Type B pancreatic cell (in vitro differentiated cells): ENCODE results near the gene NEURL1B. TPM values are rescaled to one million over a fixed set of nuclear protein-coding genes. Genes with fewer than 3 reads are reported as not detected.
"Not testable (repeated sequence)": the region's sequence is repeated elsewhere in the genome, so short reads cannot be mapped to it uniquely, and the experiment has no call there.

Source experiments
- DNase-seq: peaks from one replicate; pipeline ENCODE4 v3.0.0; 2021; ENCODE audit warnings: mixed read lengths; ENCODE audit not compliant: unreplicated experiment; ENCODE audit errors: extremely low spot score
- H3K27ac Mint-ChIP-seq: 2 replicates; pipeline ENCODE4 v1.8.0; 2021; ENCODE audit warnings: mild to moderate bottlenecking, mixed read lengths
- H3K27me3 Mint-ChIP-seq: 2 replicates; pipeline ENCODE4 v1.8.0; 2021; ENCODE audit warnings: mixed read lengths
- H3K36me3 Mint-ChIP-seq: 2 replicates; pipeline ENCODE4 v1.8.0; 2021; ENCODE audit warnings: mixed read lengths
- H3K4me1 Mint-ChIP-seq: one replicate; pipeline ENCODE4 v1.8.0; 2021; ENCODE audit warnings: mixed read lengths; ENCODE audit not compliant: unreplicated experiment
- H3K4me3 Mint-ChIP-seq: 2 replicates; pipeline ENCODE4 v1.8.0; 2021; ENCODE audit warnings: mild to moderate bottlenecking, mixed read lengths
- H3K9me3 Mint-ChIP-seq: 2 replicates; pipeline ENCODE4 v1.8.0; 2021; ENCODE audit warnings: mixed read lengths
- total RNA-seq: library from RNA; stranded (reverse); gene quantifications from 2 replicates; pipeline ENCODE4 v1.2.1, GENCODE V29; 2021; ENCODE audit warnings: low replicate concordance
- TF ChIP-seq, protein P1 (sequence below): fragments of 200-600 bp; sonication (generic); conservative IDR thresholded peaks from 2 replicates; pipeline ENCODE4 v1.5.0; 2021; ENCODE audit warnings: antibody characterized with exemption, mild to moderate bottlenecking

Gene NEURL1B
- total RNA-seq, 1 donor from 2014 or later, result 7.6 TPM

GRCh38 chr5:172598251-172599203 is 42.5 kb upstream of the NEURL1B start:
- TF ChIP-seq, protein P1, sequence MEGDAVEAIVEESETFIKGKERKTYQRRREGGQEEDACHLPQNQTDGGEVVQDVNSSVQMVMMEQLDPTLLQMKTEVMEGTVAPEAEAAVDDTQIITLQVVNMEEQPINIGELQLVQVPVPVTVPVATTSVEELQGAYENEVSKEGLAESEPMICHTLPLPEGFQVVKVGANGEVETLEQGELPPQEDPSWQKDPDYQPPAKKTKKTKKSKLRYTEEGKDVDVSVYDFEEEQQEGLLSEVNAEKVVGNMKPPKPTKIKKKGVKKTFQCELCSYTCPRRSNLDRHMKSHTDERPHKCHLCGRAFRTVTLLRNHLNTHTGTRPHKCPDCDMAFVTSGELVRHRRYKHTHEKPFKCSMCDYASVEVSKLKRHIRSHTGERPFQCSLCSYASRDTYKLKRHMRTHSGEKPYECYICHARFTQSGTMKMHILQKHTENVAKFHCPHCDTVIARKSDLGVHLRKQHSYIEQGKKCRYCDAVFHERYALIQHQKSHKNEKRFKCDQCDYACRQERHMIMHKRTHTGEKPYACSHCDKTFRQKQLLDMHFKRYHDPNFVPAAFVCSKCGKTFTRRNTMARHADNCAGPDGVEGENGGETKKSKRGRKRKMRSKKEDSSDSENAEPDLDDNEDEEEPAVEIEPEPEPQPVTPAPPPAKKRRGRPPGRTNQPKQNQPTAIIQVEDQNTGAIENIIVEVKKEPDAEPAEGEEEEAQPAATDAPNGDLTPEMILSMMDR, result no peak
- H3K27ac Mint-ChIP-seq, result no peak overlapping the region
- H3K9me3 Mint-ChIP-seq, result no peaks in the 10 kb centered on the region
- peaks cover 4% of the 10 kb centered on the region for H3K27me3 Mint-ChIP-seq
- H3K36me3 Mint-ChIP-seq, result no peaks in the 10 kb centered on the region
- no peak overlapping the region for H3K4me3 Mint-ChIP-seq
- peaks cover 20% of the 10 kb centered on the region for H3K4me1 Mint-ChIP-seq
- no peak for DNase-seq

GRCh38 chr5:172599204-172599567 is 41.9 kb upstream of the NEURL1B start:
- Mint-ChIP-seq H3K27me3 (peaks cover 4% of the 10 kb centered on the region), H3K36me3 (no peaks in the 10 kb centered on the region)

GRCh38 chr5:172600571-172600970 is 40.5 kb upstream of the NEURL1B start:
- no peak for DNase-seq
- Mint-ChIP-seq H3K9me3 (no peaks in the 10 kb centered on the region), H3K4me1 (peaks cover 15% of the 10 kb centered on the region), H3K36me3 (no peaks in the 10 kb centered on the region), H3K27ac (no peak overlapping the region), H3K27me3 (peaks cover 4% of the 10 kb centered on the region), H3K4me3 (no peak overlapping the region)
- TF ChIP-seq, protein P1, result no peak

More at GRCh38 chr5:172599204-172599567, 41.9 kb upstream of the NEURL1B start:
- no peak for DNase-seq
- Mint-ChIP-seq H3K27ac (no peak overlapping the region), H3K9me3 (no peaks in the 10 kb centered on the region), H3K4me1 (peaks cover 20% of the 10 kb centered on the region), H3K4me3 (no peak overlapping the region)
- TF ChIP-seq, protein P1, result no peak

DNA sequence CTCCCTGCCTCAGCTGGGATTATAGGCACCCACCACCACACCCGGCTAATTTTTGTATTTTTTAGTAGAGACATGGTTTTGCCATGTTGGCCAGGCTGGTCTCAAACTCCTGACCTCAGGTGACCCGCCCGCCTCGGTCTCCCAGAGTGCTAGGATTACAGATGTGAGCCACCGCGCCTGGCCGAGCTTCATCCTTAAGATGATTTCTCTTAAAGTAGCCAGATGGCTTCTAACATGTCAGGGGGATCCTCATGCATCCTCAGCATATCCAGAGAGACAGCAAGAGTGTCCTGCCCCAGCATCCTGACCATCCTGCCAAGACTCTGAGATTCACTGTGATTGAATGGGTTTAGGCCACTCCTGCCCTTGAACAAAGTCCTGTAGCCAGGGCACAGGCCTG is 39.5 kb upstream of the NEURL1B start:
- not testable (repeated sequence) for H3K27ac Mint-ChIP-seq, H3K36me3 Mint-ChIP-seq, DNase-seq, H3K9me3 Mint-ChIP-seq, H3K27me3 Mint-ChIP-seq, H3K4me3 Mint-ChIP-seq
- H3K4me1 Mint-ChIP-seq, result peaks cover 15% of the 10 kb centered on the region

GRCh38 chr5:172602783-172603231 is 38.3 kb upstream of the NEURL1B start:
- Mint-ChIP-seq H3K27ac (peak overlapping the region; percentile 57), H3K4me1 (peaks cover 15% of the 10 kb centered on the region), H3K4me3 (no peak overlapping the region), H3K9me3 (peaks cover 4% of the 10 kb centered on the region), H3K36me3 (no peaks in the 10 kb centered on the region), H3K27me3 (peaks cover 8% of the 10 kb centered on the region)
- no peak for DNase-seq
- TF ChIP-seq, protein P1, result no peak

DNA sequence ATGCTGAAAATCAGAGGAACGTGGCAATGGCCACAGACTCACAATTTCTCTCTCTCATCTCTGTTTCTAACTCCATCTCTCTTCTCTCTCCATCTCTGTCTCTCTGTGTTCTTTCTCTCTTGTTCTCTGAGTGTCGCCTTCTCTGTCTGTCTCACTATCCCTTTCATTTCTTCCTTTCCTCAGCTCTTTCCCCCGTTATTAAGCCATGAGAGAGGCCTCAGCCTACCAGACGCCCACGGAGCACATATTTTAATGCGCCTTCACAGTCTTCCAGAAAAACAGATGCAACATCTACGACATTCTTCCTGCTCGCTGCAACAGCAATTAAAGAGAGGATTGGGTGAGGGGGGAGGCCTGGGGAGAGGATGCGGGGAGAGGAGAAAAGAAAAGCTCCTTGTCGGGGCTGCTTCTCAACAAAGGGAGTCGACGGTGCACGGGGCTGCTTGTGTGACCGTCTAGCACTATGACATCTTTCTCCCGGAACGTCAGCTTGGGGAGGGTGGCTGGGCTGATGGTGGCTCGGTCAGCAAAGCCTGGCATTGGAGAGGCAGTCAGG is 37.7 kb upstream of the NEURL1B start:
- Mint-ChIP-seq H3K4me1 (peaks cover 15% of the 10 kb centered on the region), H3K9me3 (peaks cover 9% of the 10 kb centered on the region), H3K27ac (peak overlapping the region; percentile 57), H3K27me3 (peaks cover 8% of the 10 kb centered on the region), H3K36me3 (no peaks in the 10 kb centered on the region), H3K4me3 (peak overlapping the region; percentile 58)
- DNase-seq, result no peak
- TF ChIP-seq, protein P1, result no peak
